GM12892 (cell line): ENCODE results near the gene MACROD2.

Experiments
- DNase-seq: peaks from one replicate; pipeline ENCODE4 v3.0.0; 2011; ENCODE audit not compliant: insufficient read length
- FAIRE-seq: peaks from 2 replicates; lab custom pipeline; 2011; peaks lifted over from hg19 to GRCh38; lab: Jason Lieb, UNC
- POLR2A ChIP-seq: IDR thresholded peaks from 2 replicates; pipeline ENCODE4 v1.6.1; 2011; ENCODE audit warnings: low read depth, low read length, control low read depth
- POLR2AphosphoS5 ChIP-seq: IDR thresholded peaks from 2 replicates; pipeline ENCODE4 v1.6.1; 2011; ENCODE audit warnings: low read depth, low read length, control low read depth
- TAF1 ChIP-seq: IDR thresholded peaks from 2 replicates; pipeline ENCODE4 v1.6.1; 2011; ENCODE audit warnings: low read depth, mild to moderate bottlenecking, control low read depth, low read length, borderline replicate concordance

Gene MACROD2

DNA sequence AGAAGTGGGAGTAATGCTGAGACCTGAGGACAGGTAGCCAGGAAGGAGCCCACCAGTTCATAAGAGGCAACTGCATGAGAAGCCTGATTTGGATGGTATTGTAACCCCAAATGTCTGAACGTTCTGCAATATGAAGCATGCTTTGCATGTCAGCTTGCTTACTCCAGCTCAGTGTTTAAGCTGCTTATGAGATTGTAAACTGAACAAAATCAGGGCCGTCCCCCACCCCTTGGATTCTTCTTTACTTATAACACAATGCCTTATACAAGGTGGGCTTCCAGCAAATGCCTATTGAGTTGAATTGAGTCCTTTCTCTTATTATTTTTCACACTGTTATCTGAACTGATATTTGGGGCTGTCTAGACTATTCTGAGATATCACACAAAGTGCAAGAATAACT lies 1816.6 kb downstream of the MACROD2 start:
- no peak for DNase-seq
- FAIRE-seq: no peak
- no peak for TF ChIP-seq POLR2A
- no peak for TF ChIP-seq POLR2AphosphoS5
- no peak for TF ChIP-seq TAF1

DNA sequence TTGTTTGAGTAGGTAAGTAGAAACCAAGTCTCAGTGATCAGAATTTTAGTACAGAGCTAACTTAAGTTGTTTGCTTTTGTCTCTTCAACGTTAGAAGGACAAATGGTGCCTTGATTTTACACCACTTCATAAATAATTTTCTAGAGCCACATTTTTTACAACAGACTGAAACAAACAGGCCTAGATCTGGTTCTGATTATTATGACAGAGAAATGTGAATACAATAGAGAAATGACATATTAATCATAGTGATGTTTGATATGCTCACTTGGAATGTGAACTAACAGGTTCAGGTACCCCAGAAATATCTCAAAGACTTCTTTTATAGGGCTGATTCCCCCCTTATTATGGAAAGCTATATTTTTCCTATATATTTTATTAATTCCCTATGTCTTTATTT lies 1817.4 kb downstream of the MACROD2 start:
- FAIRE-seq (no peak), DNase-seq (no peak)
- TF ChIP-seq POLR2A: no peak
- no peak for TF ChIP-seq POLR2AphosphoS5
- no peak for TF ChIP-seq TAF1

DNA sequence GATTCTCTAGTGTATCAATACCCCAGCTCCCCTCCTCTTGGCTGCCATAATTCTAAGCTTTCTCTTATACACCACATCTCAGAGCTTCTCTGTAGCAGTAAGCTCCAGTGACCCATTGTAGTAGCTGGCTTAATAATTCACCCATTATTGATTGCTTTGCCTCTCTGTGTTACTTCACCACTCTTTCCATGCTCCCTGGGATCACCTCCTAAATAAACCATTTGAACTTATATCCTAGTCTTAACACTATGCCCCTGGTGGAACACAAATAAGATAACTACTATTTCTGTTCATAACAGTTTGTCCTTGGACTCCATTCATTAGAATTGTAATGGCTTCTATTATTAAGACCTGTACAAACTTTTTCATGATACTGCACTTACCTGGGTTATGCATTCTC lies 1819.0 kb downstream of the MACROD2 start:
- DNase-seq (no peak), FAIRE-seq (no peak)
- TF ChIP-seq TAF1: no peak
- no peak for TF ChIP-seq POLR2AphosphoS5
- TF ChIP-seq POLR2A: no peak

DNA sequence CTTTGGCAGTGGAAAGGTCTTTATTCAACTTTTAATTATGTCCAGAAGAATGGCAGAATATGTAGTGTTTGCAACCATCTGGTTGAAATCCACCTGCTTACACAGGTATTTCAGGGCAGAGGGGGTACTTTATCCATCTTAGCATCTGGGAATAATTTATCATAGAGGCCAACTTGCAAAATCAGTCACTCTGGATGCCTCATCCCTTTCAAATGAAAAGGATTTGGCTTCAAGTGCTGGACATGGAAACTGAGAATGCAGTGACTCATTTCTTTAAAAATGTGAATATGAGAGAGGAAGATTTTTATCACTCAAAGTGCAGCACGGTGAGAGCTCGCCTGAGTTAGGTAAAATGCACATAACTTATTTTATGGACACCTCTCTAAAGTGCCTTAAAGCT lies 1819.6 kb downstream of the MACROD2 start:
- no peak for TF ChIP-seq POLR2AphosphoS5
- no peak for TF ChIP-seq TAF1
- no peak for TF ChIP-seq POLR2A
- FAIRE-seq (no peak), DNase-seq (no peak)

DNA sequence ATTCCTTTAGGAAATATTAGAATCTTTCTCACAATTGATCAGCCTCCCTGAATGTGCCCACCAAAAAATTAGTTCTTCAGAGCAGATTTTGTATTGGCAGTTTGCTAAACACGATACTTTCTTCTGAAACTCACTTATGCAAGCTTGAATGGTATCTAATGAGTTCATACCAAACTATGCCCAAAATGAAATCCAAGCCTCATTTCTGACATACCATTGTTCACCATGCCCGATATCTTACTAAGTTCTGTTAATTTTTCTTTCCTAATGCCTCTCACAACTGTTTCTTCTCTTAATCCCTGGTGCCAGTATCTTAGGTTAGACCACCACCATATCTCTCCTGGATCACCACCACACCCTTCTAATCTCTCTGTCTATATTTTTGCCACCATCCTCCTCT lies 1822.0 kb downstream of the MACROD2 start:
- TF ChIP-seq POLR2A (no peak), POLR2AphosphoS5 (no peak), TAF1 (no peak)
- DNase-seq: no peak
- no peak for FAIRE-seq

DNA sequence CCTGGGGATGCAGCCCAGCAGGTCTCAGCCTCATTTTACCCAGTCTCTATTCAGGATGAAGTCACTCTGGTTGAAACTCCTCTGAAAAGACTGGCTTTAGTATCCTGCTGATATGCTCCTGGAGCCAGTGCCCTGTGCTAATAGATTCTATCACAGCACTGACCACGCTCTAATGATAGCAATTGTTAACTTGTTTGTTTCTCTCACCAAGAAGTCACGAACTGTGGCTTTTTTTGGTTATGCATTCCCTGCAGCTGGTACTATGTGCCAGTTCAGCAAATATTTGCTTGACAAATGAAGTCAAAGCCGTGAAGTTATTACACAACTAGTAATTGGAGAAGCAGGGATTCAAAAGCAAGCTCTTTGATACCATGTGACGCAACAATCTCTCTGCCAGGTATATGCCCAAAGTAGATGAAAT lies 1823.3 kb downstream of the MACROD2 start:
- FAIRE-seq (no peak), DNase-seq (no peak)
- no peak for TF ChIP-seq POLR2A
- no peak for TF ChIP-seq POLR2AphosphoS5
- TF ChIP-seq TAF1: no peak

DNA sequence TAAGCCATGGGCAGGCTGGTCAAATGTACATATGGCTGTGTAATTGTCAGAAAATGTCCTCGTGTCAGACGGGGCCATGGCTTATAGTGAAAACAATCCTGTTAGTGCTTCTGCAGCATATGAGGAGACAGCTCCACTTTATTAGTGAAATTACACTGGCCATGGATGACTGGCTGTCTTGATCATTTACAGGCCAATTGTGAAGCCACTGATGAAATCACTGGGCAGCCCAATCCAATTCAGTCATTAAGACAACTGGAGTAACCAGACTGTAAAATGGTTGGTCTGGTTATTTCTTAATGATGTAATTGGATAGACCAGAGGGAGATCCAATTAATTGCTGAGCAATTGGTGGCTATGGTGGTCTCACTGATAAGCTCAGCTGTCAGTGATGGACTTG lies 1828.4 kb downstream of the MACROD2 start:
- DNase-seq (no peak), FAIRE-seq (no peak)
- TF ChIP-seq TAF1: no peak
- no peak for TF ChIP-seq POLR2AphosphoS5
- no peak for TF ChIP-seq POLR2A

DNA sequence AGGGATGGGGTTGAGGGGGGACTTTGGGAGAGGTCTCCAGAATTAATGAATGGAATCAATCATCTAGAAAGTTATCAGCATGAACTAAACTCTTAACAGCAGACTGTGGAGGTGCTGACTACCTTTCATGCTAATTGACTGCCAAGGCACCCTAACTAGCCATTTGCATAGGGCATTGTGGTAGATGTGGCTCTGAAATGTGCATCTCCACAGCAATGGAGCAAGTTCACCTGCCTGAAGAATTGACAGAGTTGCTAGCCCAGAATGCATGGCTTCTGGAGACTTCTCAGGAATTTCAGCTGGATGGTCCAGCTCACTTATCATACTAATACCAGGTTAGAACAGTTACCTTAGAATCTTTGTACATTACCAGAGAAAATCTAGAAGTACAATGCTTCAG lies 1832.3 kb downstream of the MACROD2 start:
- DNase-seq (no peak), FAIRE-seq (no peak)
- TF ChIP-seq POLR2A (no peak), TAF1 (no peak), POLR2AphosphoS5 (no peak)

DNA sequence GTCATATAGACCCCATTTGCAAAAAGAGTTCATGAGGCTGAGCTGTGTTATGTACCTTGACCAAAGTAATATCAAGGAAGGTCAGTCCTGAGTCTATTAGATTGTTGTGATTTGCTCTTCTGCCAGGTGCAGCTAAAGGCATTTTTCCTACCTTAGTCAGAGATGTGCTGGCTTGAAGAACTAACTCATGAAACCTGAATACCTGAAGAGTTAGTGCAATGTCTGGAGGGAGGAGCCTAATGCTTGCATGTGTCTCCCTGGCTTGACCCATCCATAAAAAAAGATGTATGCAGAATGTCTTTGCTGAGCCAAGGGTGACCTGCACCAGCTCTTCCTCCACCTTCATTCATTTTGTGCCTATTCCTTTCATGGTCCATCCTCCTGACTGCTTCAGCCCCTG lies 1835.9 kb downstream of the MACROD2 start:
- TF ChIP-seq TAF1 (no peak), POLR2A (no peak), POLR2AphosphoS5 (no peak)
- no peak for DNase-seq
- FAIRE-seq: no peak

DNA sequence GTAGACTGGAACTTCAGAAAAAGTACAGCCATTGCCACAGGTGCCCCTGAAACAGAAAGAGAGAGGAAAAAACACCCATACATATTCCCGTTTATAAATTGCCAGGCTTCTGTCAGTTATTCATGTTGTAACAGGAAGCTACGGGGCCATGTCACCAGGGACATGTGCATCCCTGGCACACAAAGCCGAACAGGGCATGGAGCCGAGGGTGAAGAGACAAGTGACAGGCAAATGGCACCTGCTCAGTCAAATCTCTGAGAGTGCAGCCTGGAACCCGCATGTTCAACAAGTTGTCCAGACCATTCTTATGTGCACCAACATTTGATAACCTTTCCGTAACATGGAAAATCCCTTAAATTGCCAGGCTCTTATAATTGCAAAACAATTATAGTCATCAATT lies 1837.2 kb downstream of the MACROD2 start:
- TF ChIP-seq POLR2AphosphoS5: no peak
- TF ChIP-seq TAF1: no peak
- TF ChIP-seq POLR2A: no peak
- DNase-seq: no peak
- no peak for FAIRE-seq

DNA sequence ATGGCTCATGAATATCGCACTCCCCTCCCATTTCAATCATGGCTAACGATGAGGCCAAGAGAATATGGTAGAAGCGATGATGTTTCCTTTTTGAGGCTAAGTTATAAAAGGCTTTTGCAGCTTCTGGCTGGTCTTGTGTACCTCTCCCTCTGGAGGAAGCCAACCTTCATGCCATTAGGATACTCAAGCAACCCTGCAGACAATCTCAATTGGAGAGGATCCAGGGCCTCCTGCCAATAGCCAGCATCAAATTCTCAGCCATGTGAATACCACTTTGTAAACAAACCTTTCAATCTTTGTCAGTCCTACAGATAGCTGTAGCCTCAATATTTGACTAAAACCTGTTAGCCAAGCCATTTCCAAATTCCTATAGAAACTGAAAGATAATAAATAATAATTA lies 1839.5 kb downstream of the MACROD2 start:
- TF ChIP-seq POLR2A: no peak
- no peak for TF ChIP-seq TAF1
- TF ChIP-seq POLR2AphosphoS5: no peak
- FAIRE-seq: no peak
- DNase-seq: no peak

DNA sequence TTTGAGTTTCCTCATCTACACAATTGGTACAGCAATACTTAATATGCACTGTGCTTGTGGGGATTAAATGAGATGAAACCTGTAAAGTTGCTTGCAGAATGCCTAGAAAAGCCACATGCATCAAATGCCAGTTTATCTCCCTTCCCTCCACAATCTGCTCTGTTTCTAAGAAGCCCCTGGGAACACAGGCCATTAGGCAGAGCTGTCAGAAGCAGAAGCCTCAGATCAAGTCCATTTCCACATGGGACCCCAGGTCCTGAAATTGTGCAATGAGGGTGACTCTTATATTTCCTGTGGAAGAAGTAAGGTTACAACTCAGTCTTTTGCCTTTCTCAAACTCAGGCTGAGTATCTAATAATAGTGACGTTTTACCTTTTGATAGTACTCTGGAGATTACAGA lies 1840.5 kb downstream of the MACROD2 start:
- DNase-seq (no peak), FAIRE-seq (no peak)
- no peak for TF ChIP-seq POLR2AphosphoS5
- no peak for TF ChIP-seq POLR2A
- TF ChIP-seq TAF1: no peak

DNA sequence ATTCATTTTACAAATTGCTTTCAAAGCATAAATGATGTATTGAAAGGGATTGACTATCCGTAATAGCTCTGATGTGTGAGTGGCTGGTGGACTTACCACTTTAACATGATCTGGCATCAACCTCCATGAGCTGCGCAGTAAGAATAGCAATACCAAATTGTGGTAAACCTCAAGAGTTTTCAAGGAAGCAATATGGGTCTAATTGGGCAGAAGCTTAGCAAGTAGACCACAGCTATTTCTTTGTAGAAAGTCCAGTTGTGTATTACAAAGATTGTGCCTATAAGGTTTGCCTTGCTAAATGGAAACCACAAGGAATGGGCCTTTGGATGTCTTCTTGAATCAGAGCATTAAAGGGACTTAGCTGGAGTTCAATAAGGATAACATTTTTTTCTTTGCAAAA lies 1841.3 kb downstream of the MACROD2 start:
- DNase-seq (no peak), FAIRE-seq (no peak)
- TF ChIP-seq POLR2A: no peak
- TF ChIP-seq TAF1: no peak
- TF ChIP-seq POLR2AphosphoS5: no peak
